Activated T-cell treated with anti-CD3 and anti-CD28 coated beads for 4 hours (primary cell): ENCODE results near the gene TMEM38B.
"Not testable (repeated sequence)": the region's sequence is repeated elsewhere in the genome, so short reads cannot be mapped to it uniquely, and the experiment has no call there.

Source experiments
- DNase-seq: peaks from one replicate; pipeline ENCODE4 v3.0.0-alpha.2; 2020

The TMEM38B gene

GRCh38 chr9:105683688-105684275, 10.6 kb upstream of the TMEM38B start:
- DNase-seq: no peak

GRCh38 chr9:105686936-105687335, 7.4 kb upstream of the TMEM38B start:
- DNase-seq: no peak

- DNase-seq: no peak
These were observed 3.6 kb upstream of the TMEM38B start for GRCh38 chr9:105690742-105691141.

- no peak for DNase-seq
These were observed 729 bp upstream of the TMEM38B start for GRCh38 chr9:105693435-105694189.

GRCh38 chr9:105694848-105695581, 674 bp downstream of the TMEM38B start:
- DNase-seq: peak; percentile 31

- no peak for DNase-seq
These were observed 2.0 kb downstream of the TMEM38B start for GRCh38 chr9:105696219-105696793.

- no peak for DNase-seq
These were observed 3.5 kb downstream of the TMEM38B start for GRCh38 chr9:105697871-105698270.

GRCh38 chr9:105698348-105698870, 4.1 kb downstream of the TMEM38B start:
- DNase-seq: no peak

GRCh38 chr9:105700668-105701067, 6.3 kb downstream of the TMEM38B start:
- DNase-seq: no peak

- no peak for DNase-seq
These were observed 6.8 kb downstream of the TMEM38B start for GRCh38 chr9:105701145-105701544.

GRCh38 chr9:105702207-105702606, 7.9 kb downstream of the TMEM38B start:
- DNase-seq: no peak

- DNase-seq: not testable (repeated sequence)
These were observed 9.3 kb downstream of the TMEM38B start for GRCh38 chr9:105703638-105704037.

GRCh38 chr9:105706156-105706555, 11.8 kb downstream of the TMEM38B start:
- no peak for DNase-seq

GRCh38 chr9:105708405-105708804, 14.1 kb downstream of the TMEM38B start:
- no peak for DNase-seq

GRCh38 chr9:105710638-105711037, 16.3 kb downstream of the TMEM38B start:
- DNase-seq: no peak

GRCh38 chr9:105711867-105712266, 17.5 kb downstream of the TMEM38B start:
- DNase-seq: no peak

GRCh38 chr9:105712297-105712696, 18.0 kb downstream of the TMEM38B start:
- DNase-seq: no peak

GRCh38 chr9:105712773-105713172, 18.4 kb downstream of the TMEM38B start:
- DNase-seq: no peak

- DNase-seq: no peak
These were observed 19.1 kb downstream of the TMEM38B start for GRCh38 chr9:105713260-105714019.

- DNase-seq: no peak
These were observed 19.6 kb downstream of the TMEM38B start for GRCh38 chr9:105714020-105714331.

GRCh38 chr9:105716146-105716545, 21.8 kb downstream of the TMEM38B start:
- no peak for DNase-seq

- no peak for DNase-seq
These were observed 27.8 kb downstream of the TMEM38B start for GRCh38 chr9:105722099-105722498.

GRCh38 chr9:105725370-105725769, 31.0 kb downstream of the TMEM38B start:
- no peak for DNase-seq
